BE2C (cell line): ENCODE results near the gene PBX3.

Source experiments
- DNase-seq: peaks from one replicate; pipeline ENCODE4 v3.0.0-alpha.2; 2020
- H3K27me3 ChIP-seq: fragments of 250-450 bp; sonication (Bioruptor Pico); 2 replicates; pipeline ENCODE4 v1.5.1; 2020; ENCODE audit warnings: mild to moderate bottlenecking
- H3K36me3 ChIP-seq: fragments of 250-450 bp; sonication (Bioruptor Pico); 2 replicates; pipeline ENCODE4 v1.5.1; 2020; ENCODE audit warnings: mild to moderate bottlenecking
- H3K4me1 ChIP-seq: fragments of 250-450 bp; sonication (Bioruptor Pico); 2 replicates; pipeline ENCODE4 v1.5.1; 2020
- H3K4me3 ChIP-seq: 2 replicates; pipeline ENCODE4 v1.5.1; 2011; ENCODE audit warnings: low read depth, low read length
- H3K9me3 ChIP-seq: fragments of 250-450 bp; sonication (Bioruptor Pico); 2 replicates; pipeline ENCODE4 v1.5.1; 2020
- CTCF ChIP-seq: IDR thresholded peaks from 2 replicates; pipeline ENCODE4 v1.5.1; 2012; ENCODE audit warnings: mild to moderate bottlenecking, low read depth, low read length

The PBX3 gene

DNA sequence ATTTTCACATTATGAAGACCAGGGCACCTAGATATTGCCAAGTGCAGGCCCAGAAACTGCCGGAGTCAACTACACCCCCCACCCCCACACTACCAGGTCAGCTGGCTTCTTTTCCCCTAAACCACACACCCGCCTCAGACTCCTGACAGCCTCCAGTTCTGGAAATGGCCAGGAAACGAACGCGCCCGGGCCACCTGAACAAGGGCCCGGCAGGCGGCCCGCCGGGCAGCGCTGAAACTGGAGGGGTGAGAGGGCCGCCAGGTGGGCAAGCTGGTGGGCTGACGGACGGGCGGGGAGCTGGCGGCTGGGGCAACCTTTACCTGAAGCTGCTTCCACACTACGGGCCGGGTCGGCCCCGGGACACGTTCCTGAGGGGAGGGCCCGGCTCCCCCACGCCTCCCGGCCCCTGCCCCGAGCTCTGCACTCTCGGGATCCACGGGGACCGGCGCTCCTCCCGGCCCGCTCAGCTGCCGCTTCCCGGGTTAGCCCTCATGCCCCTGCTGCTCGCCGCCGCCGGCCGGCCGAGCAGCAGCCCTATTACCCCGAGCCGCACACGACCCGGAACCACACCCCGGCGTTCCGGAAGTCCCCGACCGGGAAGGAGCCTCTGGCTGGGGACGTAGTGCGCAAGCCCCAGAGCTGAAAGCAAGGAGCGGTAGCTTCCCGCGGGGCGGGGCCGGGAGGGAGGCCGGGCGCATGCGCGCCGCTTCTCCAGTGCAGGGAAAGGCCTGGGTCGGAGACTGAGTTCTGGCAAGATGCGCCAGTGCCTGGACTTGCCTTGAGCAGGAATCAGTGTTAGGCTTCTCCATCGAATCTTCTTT, 40.3 kb upstream of the PBX3 start, which contains the start of gene MAPKAP1:
MAPKAP1 (minus strand) TSS at position 558 of the 821 bp plus-strand sequence. CDS start 34,634 bp downstream, outside the sequence.
- Histone ChIP-seq H3K27me3 (no peaks in the 10 kb centered on the region), H3K4me3 (peak within 1 kb of the TSS; percentile 91), H3K4me1 (peaks cover 2% of the 10 kb centered on the region; the same call in 1 of the 2 replicates), H3K9me3 (no peaks in the 10 kb centered on the region), H3K36me3 (no peaks in the 10 kb centered on the region)
- peak; percentile 99 for DNase-seq
- no peak for TF ChIP-seq CTCF

- peak overlapping the region; percentile 91 for H3K4me3 ChIP-seq
Measured at GRCh38 chr9:125707472-125707804, 39.7 kb upstream of the PBX3 start.

DNA sequence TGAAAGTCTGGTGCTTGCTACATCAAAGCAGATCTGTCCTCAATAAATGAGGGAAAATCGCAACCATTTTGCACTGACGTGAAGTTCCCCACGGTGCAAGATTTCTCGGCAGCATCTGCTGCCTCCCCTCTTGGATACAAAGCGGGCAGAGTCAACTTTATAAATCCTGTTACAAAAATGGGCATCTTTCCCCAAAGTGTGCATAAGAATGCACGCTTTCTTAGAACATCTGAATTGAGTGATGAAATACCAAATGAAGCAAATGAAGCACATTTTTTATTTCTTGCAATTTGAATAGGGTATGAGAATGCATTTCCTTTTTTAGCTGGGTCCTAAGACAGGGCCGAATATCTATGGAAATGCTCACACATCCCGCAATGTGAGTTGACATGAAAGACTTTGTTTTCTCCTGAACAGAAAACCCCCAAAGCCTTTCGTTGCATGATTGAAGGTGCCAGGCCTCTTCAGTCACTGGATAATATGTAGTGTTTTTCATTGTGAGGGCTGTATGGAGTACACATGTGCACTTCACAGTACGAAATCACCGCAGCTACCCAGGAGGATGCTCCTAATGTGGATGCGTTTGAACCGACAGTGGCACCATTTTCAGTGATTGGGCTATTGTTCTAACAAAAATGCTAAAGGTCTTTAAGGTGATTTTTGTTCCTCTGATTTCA, 20.6 kb upstream of the PBX3 start:
- Histone ChIP-seq H3K4me3 (no peak overlapping the region), H3K4me1 (no peaks in the 10 kb centered on the region), H3K27me3 (no peaks in the 10 kb centered on the region), H3K9me3 (no peaks in the 10 kb centered on the region), H3K36me3 (no peaks in the 10 kb centered on the region)
- DNase-seq = no peak
- TF ChIP-seq CTCF = no peak

More at GRCh38 chr9:125707472-125707804, 39.7 kb upstream of the PBX3 start:
- no peak for DNase-seq
- TF ChIP-seq CTCF = no peak
- H3K4me1 ChIP-seq = peaks cover 2% of the 10 kb centered on the region; the same call in 1 of the 2 replicates
- H3K27me3 ChIP-seq = no peaks in the 10 kb centered on the region
- H3K36me3 ChIP-seq = no peaks in the 10 kb centered on the region
- H3K9me3 ChIP-seq = no peaks in the 10 kb centered on the region

DNA sequence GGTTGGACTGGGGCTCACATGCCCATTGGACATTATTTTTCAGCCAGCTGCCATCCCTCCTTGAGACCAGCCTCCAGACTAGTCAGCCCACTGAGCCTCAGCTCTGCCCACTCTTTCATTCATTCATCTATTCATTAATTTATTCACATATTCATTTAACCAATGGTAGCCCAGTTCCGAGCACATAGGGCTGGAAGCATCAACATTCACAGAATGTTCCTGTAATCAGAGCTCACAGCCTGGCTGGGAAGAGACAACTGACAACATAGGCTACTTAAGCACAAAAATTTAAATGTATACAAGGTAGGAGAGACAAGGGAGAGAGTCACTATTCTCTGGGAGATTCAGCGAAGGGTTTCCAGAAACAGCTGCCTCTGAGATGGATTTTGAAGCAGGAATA, 17.0 kb upstream of the PBX3 start:
- H3K4me1 ChIP-seq = no peaks in the 10 kb centered on the region
- no peaks in the 10 kb centered on the region for H3K36me3 ChIP-seq
- no peaks in the 10 kb centered on the region for H3K9me3 ChIP-seq
- no peak for DNase-seq
- no peak for TF ChIP-seq CTCF
- no peak overlapping the region for H3K4me3 ChIP-seq
- no peaks in the 10 kb centered on the region for H3K27me3 ChIP-seq

DNA sequence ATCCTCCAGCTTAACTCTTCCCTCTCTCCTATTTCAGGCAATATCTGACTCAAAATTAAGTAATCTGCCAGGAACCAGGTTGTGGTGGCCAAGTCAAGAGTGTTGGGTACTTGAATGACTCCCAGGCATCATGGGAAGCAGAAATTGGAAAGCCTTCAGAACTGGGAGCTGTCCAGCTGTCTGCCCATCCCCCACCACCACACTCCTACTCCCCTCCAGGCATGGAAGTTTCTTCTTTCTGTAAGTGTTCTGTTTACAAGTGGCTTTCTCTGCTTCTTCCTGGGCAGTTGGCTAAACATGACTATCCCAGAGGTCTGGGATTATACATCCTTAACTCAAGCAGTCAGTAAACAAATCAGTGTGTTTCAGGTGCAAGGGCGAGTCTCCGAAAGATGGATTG, 14.6 kb upstream of the PBX3 start:
- no peaks in the 10 kb centered on the region for H3K4me1 ChIP-seq
- no peaks in the 10 kb centered on the region for H3K9me3 ChIP-seq
- no peaks in the 10 kb centered on the region for H3K36me3 ChIP-seq
- no peaks in the 10 kb centered on the region for H3K27me3 ChIP-seq
- no peak for TF ChIP-seq CTCF
- no peak overlapping the region for H3K4me3 ChIP-seq
- no peak for DNase-seq

DNA sequence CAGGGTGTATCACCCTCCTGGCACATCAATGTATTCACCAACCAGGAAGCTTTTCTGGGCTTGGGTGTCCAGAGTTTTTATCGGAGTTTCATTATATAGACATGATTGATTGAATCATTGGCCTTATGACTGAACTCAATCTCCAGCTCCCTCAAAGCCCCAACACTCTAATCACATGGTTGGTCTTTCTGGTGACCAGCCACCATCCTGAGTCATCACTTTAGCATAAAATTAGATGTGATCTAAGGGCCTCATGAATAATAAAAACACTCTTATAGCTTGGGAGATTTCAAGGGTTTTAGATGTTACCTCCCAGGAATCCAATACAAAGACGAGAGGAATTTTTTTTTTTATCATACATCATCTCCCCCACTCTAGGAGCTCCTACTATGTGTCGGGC, 7.7 kb upstream of the PBX3 start:
- no peaks in the 10 kb centered on the region for H3K9me3 ChIP-seq
- no peak overlapping the region for H3K4me3 ChIP-seq
- DNase-seq = no peak
- H3K27me3 ChIP-seq = no peaks in the 10 kb centered on the region
- TF ChIP-seq CTCF = no peak
- H3K4me1 ChIP-seq = no peaks in the 10 kb centered on the region
- H3K36me3 ChIP-seq = no peaks in the 10 kb centered on the region
